ENCODE data around the gene KCNMA1.

KCNMA1 gene

DNA sequence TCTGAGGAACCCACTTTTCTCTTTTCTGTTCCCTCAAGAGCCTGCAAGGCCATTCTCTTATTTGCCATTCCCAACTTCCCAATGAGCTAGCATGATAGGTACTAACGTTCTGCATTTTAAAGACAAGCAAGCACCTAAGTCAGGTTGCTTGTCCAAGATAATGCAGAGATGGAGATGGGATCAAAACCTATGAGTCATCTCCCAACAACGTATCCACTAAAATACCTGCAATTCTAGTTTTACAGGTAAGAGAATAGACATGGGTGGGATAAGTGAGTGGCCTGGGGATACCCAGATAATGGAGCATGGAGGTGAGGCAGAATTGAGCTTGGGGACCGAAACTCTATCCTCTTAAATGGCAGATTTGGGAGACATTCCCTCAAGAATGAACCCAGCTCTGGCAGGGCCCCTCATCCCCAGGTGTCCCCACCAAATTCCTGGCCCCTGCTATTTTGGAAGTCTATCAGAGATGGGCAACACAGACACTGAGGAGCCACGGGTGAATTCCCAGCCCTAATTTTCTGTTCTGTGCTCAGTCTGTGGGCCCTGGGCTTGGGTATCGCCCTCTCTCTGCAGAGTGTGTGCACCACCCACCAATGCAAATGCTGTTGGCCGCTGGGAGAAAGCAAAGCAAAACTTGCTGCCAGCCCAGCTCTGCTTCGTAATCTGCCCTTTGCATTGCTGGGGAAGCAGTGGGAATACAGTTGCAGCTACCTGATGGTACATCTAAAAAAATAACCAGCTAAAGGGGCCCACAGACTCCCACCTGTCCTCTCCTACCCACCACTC is 98.3 kb downstream of the KCNMA1 start:
- TF ChIP-seq CTCF (IDR thresholded peaks at IDR 0.05; ENCODE audit: control insufficient read depth, extremely low read depth, insufficient read depth), result no peak
- no peak for DNase-seq (ENCODE audit: low read depth)

GRCh38 chr10:77537720-77538373 is 99.8 kb downstream of the KCNMA1 start:
- H3K4me3 ChIP-seq (ENCODE audit: low read depth, low read length), result no peak overlapping the region
- no peak for DNase-seq (ENCODE audit: low read depth)
- TF ChIP-seq CTCF (IDR thresholded peaks at IDR 0.05; ENCODE audit: control insufficient read depth, extremely low read depth, insufficient read depth), result no peak

More for the DNA sequence above, 98.3 kb downstream of the KCNMA1 start:
- no peak overlapping the region for H3K4me3 ChIP-seq (ENCODE audit: low read depth, low read length)

GRCh38 chr10:77537071-77537470 is 100.5 kb downstream of the KCNMA1 start:
- H3K4me3 ChIP-seq (ENCODE audit: low read depth, low read length), result no peak overlapping the region
- no peak for TF ChIP-seq CTCF (IDR thresholded peaks at IDR 0.05; ENCODE audit: control insufficient read depth, extremely low read depth, insufficient read depth)
- no peak for DNase-seq (ENCODE audit: low read depth)

GRCh38 chr10:77533887-77534278 is 103.7 kb downstream of the KCNMA1 start:
- no peak for TF ChIP-seq CTCF (IDR thresholded peaks at IDR 0.05; ENCODE audit: control insufficient read depth, extremely low read depth, insufficient read depth)
- peak; percentile 50 for DNase-seq (ENCODE audit: low read depth)
- H3K4me3 ChIP-seq (ENCODE audit: low read depth, low read length), result no peak overlapping the region

- no peak for DNase-seq (ENCODE audit: low read depth)
- TF ChIP-seq CTCF (IDR thresholded peaks at IDR 0.05; ENCODE audit: control insufficient read depth, extremely low read depth, insufficient read depth), result no peak
These were observed 104.3 kb downstream of the KCNMA1 start for GRCh38 chr10:77533146-77533886.

DNA sequence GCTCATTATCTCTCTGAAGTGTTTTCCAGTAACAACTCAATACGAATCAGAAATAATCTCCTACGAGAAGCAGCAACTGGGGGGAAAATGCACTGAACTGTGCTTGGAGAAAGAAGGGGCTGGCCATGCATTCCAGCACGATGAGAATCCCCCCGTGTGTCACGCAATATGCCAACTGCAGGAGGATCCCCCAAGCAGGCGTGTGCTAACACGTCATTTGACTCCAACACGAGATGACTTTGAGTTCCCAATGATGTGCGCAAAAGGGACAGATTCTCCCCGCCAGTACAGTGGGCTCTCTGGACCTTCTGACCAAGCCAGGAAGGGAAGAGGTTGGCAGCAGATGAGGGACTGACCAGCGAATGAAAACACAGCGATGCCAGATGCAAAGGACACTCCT is 105.5 kb downstream of the KCNMA1 start:
- no peak for TF ChIP-seq CTCF (IDR thresholded peaks at IDR 0.05; ENCODE audit: control insufficient read depth, extremely low read depth, insufficient read depth)
- H3K4me3 ChIP-seq (ENCODE audit: low read depth, low read length), result no peak overlapping the region
- no peak for DNase-seq (ENCODE audit: low read depth)

More at GRCh38 chr10:77533146-77533886, 104.3 kb downstream of the KCNMA1 start:
- no peak overlapping the region for H3K4me3 ChIP-seq (ENCODE audit: low read depth, low read length)

Data from LNCaP clone FGC (cell line).